Left lobe of liver (tissue), 2 donors: ENCODE results near the gene KLHL18. TPM values are rescaled to one million over a fixed set of nuclear protein-coding genes. Genes with fewer than 3 reads are reported as not detected.
"Not testable (repeated sequence)": the region's sequence is repeated elsewhere in the genome, so short reads cannot be mapped to it uniquely, and the experiment has no call there.

ENCODE experiments used
- ATAC-seq: fragments of 200-7000 bp; cut with Tn5 transposase; one replicate; pipeline ENCODE4 v1.9.1; 2020; ENCODE audit warnings: mild to moderate bottlenecking, moderate library complexity
- DNase-seq: peaks from one replicate; pipeline ENCODE4 v3.0.0-alpha.2; 2020; ENCODE audit warnings: low spot score
- total RNA-seq: library from RNA; stranded (reverse); gene quantifications from one replicate; pipeline ENCODE4 v1.2.1, GENCODE V29; 2021
- donor health status: DM: no; HTN: no; CAD: no; lungs with moderate emphysema.
- donor health status: DM: no; HTN: yes; CAD: no.

The KLHL18 gene
- total RNA-seq, 1 donor from 2014 or later: 9.4 TPM

DNA sequence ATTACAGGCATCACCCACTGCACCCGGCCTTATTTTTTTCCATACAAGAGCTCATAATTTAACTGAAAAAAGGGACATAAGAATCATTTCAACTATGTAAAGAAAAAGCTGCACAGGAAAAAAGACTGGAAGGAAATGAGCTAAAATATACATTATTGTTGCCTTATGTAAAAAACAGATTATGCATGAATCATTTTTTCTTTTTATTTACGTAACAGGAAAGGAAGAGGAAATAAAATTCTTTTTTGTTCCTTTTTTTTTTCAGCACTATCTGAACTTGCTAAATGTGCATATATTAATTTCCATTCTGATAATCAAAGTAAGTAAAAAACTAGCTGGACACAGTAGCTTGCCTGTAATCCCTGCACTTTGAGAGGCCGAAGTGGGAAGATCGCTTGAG, 12.2 kb upstream of the KLHL18 start:
- ATAC-seq (no peak), DNase-seq (no peak)

DNA sequence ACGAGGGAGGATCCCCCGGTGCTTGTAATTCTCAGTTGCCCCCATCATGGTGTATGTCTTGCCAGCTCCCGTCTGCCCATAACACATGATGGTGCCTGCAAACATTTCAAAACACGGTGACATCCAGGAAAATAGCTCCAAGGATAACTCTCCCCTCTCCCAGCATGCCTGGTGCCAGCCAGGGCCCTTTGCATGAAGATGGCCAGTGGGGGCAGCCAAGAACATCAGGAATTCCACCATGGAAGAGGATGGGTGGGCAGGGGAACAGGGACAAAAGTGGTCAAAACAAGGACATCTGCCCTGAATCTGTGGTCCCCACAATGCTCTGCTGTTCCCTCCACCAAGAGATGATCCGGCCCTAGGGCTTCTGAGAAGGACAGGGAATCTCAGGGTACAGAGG, 9.2 kb upstream of the KLHL18 start:
- ATAC-seq (no peak), DNase-seq (no peak)

DNA sequence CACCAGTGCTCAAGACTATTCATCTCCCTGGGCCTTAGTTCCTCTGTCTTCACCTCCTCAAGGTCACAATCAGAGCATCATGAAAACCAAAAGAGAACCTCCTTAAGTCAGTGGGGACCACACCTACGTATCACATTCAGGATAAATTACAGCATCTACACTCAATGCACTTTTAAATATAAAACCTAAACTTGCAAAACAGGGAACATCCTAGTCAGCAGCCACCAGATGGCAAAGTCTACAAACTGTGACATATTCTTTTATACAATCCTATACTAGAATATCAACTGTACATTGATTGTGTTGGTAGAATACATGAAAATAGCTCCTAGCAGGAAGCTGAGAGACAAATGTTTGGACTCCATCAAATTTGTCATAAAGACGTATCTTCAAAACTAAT, 8.1 kb upstream of the KLHL18 start:
- ATAC-seq (no peak), DNase-seq (no peak)

DNA sequence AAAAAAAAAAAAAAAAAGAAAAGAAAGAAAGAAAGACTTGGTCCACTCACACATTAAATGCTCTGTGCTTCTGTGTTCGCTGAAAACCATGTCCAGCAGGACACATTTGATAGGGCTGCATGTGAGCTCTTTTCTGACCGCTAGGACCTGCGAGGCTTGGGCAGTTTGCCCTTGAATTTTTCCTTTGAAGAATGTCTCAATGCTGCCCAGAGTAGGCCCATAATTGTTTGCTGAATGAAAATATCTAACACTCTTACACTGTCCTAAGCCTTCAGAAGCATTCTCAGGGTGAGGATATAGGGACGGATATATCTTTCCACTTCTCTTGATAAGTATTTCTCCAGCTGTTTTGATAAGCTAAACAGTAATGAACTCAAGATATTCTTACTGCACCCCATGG, 6.2 kb upstream of the KLHL18 start:
- no peak for DNase-seq
- no peak for ATAC-seq

DNA sequence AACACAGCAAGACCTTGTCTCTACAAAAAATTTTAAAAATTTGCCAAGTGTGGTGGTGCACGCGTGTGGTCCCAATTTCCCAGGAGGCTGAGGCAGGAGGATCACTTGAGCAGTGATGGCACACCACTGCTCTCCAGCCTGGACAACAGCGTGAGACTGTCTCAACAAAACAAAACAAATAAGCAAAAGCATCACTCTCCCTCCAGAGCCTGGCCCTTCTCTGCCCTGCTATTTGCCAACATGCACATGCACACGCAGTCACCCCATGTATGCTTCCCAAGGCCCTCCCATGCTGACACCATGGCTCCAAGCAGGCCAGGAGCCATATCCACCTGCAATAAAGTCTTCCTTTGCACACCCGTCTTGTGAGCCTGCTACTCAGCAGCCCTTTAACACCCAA, 2.2 kb upstream of the KLHL18 start:
- ATAC-seq (no peak), DNase-seq (no peak)

DNA sequence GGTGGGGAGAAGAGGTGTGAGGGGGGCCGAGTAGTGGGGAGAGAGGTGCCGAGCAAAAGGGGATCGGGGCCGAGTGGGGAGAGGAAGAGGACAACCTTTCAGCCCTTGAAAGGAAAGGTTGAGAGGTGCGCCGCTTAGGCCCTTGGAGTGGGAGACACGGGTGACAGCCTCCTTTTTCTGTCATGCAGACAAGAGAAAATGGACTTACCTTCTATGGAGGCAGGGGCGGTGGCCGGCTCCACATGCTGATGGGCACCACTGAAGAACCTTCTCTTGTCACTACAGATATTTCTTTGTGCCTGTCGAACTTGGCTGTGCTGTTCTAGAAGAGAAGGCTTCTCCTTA, 421 bp downstream of the KLHL18 start:
- DNase-seq (no peak), ATAC-seq (peak; percentile 23)

DNA sequence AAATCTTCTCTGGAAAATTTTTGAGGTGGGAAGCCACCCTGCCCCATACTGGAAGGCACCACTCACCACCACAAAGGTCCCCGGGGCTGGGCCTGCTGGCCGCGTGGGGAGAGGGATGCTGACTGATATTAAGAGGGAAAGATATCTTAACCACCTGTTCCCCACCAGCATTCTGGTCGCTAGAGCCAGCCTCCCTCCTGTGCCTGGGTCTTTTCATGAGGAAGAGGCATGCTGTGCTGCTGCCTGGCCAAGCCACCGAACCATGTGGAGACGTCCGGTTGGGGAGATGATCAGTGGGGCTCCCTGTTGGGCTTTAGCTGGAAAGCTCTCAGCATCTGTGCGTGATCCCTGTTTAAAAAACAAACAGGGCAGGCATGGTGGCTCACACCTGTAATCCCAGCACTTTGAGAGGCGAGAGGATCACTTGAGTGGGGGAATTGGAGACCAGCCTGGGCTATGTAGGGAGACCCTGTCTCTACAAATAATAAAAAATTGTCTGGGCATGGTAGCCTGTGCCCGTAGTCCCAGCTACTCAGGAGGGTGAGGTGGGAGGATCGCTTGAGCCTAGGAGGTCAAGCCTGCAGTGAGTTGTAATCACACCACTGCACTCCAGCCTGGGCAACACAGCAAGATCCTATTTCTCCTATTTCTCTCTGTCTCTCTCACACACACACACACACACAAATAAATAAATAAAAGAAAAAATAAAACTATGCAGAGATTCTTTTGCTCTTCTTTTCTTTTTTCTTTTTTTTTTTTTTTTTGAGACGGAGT, 1.0 kb downstream of the KLHL18 start:
- ATAC-seq: no peak
- peak; percentile 46 for DNase-seq

DNA sequence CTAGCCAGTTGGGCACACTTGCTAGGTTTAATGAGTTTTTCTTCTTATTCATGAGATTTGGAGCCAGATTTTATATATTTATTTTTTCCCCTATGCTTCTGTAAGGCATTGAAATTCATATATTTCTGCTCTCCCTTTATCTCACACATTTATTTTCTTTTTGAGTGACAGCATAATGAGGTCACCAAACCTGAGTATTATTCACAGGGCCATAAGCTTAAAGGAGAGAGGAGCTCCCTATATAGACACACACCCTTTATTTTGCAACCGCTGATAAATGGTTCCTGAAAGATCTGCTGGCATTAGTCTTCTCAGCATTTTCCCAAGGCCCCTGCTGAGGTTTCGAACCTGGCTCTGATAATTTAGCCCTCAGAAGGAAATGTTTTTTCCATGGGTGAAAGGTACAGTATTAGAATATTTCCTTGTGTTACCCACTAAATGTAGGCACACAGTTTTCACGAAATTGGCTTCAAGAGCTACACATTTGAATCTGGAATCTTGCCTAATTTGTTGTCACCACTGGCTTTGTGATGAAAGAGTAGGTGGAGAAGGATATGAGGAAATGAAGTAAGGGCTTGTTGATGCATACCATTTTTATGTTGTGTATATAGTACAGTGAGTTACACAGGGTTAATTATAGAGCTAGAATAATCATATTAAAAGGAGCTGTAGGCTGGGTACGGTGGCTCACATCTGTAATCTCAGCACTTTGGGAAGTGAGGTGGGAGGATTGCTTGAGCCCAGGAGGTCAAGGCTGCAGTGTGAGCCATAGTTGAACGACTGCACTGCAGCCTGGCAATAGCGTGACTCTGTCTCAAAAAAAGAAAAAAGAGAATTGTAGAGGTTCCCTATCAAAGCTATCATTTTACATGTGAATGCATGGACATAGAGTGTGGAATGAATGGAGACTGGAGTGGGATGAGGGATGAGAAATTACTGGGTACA, 6.5 kb downstream of the KLHL18 start:
- DNase-seq (no peak), ATAC-seq (no peak)

DNA sequence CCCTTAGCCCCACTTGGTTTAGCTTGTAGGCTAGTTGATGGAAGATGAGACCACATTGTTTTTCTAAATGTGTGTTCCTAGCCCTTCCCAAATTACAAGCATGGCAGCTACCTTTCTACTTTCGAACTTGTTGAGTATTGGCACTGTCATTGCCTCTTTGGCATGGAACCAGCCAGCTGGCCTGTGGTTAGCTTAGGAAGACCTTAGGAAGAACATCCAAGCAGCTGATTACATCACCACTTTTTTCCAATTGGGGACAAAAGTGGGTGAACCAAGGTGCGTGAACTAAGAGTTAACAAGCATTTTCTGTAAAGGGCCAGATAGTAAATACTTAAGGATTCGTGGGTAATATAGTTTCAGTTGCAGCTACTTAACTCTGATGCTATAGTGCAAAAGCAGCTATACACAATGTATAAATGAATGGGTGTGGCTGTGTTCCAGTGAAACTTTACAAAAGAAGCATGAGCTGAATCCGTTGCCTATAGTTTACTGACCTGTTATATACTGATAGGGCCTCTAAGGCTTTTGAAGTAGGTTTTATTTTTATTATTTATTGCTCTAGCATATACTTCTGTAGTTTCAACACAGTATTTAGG, 8.5 kb downstream of the KLHL18 start:
- DNase-seq (peak; percentile 71), ATAC-seq (peak; percentile 79)

DNA sequence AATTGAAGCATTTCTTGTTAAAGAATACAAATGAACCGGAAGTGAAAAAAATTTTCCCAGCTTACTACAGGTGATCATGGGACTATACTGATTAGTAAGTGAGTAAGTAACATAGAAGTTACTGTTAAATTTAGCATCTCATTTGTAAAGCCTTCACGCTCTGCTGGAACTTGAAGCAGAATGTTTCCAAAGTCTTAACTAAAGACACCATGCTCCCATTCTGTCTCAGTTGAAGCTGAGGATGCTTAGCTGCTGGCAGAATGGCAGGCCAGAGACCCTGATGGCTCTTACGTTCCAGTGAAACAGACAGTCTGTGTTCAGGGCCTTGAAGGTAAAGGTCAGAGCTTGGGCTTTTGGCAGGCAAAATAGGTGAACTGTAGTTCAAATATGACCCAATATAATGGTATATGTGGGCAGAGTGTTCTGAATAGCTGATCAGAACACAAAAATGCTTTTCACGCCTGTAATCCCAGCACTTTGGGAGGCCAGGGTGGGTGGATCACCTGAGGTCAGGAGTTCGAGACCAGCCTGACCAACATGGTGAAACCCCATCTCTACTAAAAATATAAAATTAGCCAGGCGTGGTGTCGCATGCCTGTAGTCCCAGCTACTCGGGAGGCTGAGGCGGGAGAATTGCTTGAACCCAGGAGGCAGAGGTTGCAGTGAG, 9.1 kb downstream of the KLHL18 start:
- peak; percentile 69 for ATAC-seq
- not testable (repeated sequence) for DNase-seq

DNA sequence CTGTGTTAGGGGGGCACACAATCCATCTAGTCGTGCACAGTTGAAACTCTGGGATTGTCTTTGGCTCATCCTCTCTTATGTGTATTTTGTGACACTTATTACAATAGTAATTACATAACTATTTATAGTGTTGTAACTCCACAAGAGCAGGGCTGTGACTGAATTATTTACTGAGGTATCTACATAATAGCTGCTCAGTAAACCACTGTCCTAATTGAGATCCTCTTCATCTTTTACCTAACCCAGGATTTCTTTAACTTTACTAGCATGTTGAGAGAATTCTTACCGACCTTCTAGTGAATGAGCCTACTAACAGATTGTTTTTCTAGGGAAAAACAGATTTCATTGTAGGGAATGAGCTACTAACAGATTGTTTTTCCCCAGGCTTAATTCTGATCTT, 11.1 kb downstream of the KLHL18 start:
- no peak for DNase-seq
- ATAC-seq: no peak

DNA sequence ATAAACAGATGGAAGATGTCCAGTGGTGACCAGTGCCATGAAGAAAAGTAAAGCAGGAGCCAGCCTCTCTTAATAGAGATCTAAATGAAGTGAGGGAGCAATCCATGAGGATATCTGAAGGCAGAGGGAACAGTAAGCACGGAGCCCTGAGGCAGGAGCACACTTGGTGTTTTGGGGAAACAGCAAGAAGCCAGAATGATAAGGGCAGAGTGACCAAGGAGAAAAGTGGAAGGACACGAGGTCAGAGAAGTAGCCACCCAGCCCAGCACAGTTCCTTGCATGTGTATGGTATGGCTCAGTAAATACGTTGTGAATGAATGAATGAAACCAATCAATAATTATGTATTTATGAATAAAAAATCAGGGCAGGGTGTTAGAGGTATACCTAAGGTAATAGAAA, 11.6 kb downstream of the KLHL18 start:
- no peak for ATAC-seq
- DNase-seq: no peak

DNA sequence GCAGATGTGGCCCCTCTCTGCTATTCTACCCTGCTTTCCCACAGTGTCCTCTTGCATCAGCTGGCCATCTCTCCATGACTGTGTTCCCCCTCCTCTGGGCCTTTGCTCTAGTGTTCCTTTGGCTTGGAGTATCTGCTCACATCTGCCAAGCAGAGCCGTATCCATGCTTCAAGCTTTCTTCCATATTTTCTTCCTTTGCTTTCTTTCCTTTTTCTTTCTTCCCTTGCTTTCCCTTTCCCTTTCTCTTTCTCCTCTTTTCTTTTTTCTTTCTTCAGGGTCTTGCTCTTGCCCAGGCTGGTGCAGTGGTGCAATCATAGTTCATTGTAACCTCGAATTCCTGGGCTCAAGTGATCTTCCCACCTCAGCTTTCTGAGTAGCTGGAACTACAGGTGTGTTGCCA, 12.6 kb downstream of the KLHL18 start:
- DNase-seq (no peak), ATAC-seq (no peak)

DNA sequence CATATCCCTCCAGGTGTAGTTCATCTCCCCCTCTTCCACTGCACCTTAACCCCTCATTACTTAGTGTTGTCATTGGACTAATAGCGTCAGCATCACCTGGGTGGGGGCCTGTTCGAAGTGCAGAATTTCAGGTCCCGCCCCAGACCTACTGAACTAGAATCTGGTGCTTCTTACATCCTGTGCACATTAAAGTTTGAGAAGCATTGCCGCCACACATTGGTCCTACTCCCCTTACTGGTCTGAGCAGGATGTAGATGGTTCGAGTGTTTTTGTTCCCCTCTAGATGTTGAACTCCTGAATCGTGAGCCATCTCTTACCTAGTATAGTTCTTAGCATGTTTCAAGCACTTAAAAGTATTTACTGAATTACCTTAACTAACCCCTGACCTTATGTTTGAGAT, 13.2 kb downstream of the KLHL18 start:
- peak; percentile 23 for DNase-seq
- no peak for ATAC-seq

DNA sequence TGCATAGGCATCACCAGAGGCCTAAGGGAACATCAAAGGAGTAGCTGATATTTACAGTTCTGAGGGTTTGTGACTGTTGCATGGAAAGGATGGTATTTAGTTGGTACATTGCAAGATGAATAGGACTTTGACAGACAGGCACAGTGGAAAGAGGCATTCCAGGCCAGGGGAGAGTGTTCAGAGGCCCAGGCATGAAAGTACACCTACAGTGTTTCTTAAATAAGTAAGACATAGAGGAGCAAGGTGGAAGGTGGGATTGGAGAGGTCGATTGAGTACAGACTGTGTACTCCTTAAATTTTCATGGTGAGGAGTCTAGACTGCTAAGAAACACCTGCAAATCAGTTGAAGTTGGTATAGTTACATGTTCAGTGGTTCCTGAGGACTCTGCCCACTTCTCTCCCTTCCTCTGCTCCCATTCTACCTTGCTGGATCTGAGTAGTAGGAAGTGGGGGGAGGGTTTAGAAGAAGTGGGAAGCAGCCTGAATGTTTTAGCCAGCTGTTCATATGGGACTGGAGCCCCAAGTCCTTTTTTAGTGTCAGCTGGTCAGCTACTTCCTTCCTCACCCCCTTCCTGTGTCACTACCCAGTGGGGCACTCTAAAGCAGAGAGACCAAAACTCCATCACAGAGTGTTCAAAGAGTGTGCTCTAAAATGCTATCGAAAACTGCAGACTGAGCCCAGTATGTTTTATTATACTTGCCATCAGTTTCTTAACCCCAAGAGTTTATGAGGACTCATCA, 14.0 kb downstream of the KLHL18 start:
- ATAC-seq: peak; percentile 31
- DNase-seq: peak; percentile 21

DNA sequence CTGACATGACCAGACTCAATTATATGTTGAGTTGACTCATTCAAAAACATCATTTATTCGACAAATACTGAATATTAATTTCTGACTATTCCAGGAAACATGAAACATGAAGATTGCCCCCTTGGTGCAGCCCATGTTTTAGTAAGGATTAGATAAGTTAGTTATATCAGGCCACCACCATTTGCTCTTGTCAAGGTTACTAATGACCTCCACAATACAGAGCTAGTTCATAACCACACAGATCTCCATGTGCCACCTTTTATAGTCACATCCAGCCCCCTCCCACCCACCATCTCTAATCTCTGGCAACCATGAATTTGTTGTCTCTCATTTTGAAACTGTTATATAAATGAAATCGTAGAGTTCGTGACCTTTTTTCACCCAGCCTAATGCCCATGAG, 15.7 kb downstream of the KLHL18 start:
- ATAC-seq (no peak), DNase-seq (no peak)

DNA sequence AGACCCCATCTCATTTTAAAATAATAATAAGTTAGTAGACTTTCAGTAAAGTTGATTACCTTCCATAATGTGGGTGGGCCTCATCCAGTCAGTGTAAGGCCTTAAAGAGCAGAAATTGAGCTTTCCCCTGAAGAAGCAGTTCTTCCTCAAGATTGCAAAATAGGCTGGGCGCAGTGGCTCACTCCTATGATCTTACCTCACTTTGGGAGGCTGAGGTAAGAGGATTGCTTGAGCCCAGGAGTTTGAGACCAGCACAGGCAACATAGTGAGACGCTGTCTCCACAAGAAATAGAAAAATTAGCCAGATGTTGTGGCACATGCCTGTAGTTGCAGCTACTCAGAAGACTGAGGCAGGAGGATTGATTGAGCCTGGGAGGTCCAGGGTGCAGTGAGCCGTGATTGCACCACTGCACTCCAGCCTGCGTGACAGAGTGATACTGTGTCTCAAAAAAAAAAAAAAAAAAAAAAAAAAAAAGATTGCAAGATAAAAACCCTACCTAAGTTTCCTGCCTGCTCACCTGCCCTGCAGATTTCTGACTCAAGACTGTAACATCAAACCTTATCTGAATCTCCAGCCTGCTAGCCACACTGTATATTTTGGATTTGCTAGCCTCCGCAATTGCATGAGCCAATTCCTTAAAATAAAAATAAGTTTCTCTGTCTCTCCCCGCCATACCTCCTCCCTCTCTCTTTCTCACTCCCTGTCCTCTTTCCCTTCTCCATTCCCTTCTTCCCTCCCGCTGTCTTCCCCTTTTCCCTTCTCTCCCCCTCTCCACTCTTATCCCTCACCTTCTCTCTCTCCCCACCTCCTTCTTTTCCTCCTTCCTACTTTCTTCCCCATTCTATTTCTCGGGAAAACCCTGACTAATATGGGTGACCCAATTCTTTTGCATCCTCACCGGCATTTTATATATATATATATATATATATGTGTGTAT, 16.9 kb downstream of the KLHL18 start:
- ATAC-seq: peak; percentile 50
- DNase-seq: peak; percentile 28

DNA sequence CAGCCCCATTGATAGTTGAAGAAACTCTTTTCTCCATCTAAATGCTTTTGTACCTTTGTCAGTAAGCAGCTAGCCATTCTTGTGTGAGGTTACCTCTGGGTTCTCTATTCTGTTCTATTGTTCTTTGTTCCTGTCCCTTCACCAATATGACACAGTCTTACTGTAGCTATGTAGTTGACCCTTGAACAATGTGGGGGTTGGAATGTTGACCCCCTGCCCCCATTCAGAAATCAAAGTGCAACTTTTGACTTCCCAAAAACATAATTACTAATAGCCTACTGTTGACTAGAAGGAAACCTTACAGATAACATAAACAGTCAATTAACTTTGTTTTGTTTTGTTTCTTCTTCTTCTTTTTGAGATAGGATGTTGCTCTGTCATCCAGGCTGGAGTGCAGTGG, 18.7 kb downstream of the KLHL18 start:
- ATAC-seq (no peak), DNase-seq (no peak)

DNA sequence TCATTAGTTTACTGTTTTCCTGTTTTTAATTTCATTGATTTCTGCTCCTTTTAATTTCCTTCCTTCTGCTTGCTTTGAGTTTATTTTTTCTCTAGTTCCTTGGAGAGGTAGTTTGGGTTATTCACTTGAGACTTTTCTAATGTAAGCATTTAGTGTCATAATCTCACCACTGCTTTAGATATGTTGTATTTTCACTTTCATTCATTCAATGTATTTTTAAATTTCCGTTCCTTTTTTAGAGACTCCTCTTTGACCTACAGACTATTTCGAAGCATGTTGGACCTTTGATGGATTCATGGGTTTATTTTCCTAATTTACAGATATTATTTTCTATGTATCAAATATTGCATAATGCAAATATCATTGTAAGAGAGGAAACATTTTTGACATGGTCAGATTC, 23.3 kb downstream of the KLHL18 start:
- DNase-seq: no peak

More for the DNA sequence above, 23.3 kb downstream of the KLHL18 start:
- no peak for ATAC-seq
